ENCODE measurements around the gene PCK2. TPM values are rescaled to one million over a fixed set of nuclear protein-coding genes. Genes with fewer than 3 reads are reported as not detected.

PCK2 gene
- total and polyA plus RNA-seq, 2 of the 13 experiments (the other 11 are each of a cell fraction or from before 2014, with no cell fraction given): 129 to 272 TPM

DNA sequence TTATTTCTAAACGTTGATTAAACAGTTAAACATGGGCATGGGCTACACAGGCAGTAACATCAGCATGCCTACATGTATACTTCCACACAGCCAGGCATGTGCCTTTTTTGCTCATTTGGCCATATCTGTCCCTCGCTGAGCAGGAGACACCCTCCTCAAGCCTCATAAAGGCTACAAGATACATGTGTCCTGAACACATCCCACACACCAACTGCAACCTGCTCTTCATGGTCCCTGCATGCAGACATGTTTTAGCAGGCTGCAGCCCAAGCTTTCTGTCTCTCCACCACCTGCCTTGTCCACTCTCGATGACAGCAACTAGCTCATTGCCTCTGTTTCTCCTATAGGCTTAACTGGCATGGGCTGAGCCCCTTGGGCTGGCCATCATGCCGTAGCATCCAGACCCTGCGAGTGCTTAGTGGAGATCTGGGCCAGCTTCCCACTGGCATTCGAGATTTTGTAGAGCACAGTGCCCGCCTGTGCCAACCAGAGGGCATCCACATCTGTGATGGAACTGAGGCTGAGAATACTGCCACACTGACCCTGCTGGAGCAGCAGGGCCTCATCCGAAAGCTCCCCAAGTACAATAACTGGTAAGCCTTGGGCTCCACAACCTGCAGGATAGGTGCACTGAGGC, 2.6 kb downstream of the PCK2 start (continued):
- TF ChIP-seq ZNF674 (CRISPR knock-in tag; IDR thresholded peaks at IDR 0.05; ENCODE audit: low read depth): no peak
- TF ChIP-seq ZNF496 (CRISPR knock-in tag; IDR thresholded peaks at IDR 0.05; ENCODE audit: insufficient replicate concordance): no peak
- 0 out of 2 replicates have a peak, but pooled peaks have one; percentile 45 for TF ChIP-seq CBX5 (CRISPR knock-in tag; IDR thresholded peaks at IDR 0.05; ENCODE audit: borderline replicate concordance)
- TF ChIP-seq TBX3 (IDR thresholded peaks at IDR 0.05; ENCODE audit: borderline replicate concordance): no peak
- TF ChIP-seq HOXA9 (CRISPR knock-in tag; IDR thresholded peaks at IDR 0.05; ENCODE audit: borderline replicate concordance): no peak
- TF ChIP-seq ZNF713 (CRISPR knock-in tag; IDR thresholded peaks at IDR 0.05): no peak
- TF ChIP-seq ARID4A (CRISPR knock-in tag; IDR thresholded peaks at IDR 0.05; ENCODE audit: borderline replicate concordance): no peak
- TF ChIP-seq, protein P1, sequence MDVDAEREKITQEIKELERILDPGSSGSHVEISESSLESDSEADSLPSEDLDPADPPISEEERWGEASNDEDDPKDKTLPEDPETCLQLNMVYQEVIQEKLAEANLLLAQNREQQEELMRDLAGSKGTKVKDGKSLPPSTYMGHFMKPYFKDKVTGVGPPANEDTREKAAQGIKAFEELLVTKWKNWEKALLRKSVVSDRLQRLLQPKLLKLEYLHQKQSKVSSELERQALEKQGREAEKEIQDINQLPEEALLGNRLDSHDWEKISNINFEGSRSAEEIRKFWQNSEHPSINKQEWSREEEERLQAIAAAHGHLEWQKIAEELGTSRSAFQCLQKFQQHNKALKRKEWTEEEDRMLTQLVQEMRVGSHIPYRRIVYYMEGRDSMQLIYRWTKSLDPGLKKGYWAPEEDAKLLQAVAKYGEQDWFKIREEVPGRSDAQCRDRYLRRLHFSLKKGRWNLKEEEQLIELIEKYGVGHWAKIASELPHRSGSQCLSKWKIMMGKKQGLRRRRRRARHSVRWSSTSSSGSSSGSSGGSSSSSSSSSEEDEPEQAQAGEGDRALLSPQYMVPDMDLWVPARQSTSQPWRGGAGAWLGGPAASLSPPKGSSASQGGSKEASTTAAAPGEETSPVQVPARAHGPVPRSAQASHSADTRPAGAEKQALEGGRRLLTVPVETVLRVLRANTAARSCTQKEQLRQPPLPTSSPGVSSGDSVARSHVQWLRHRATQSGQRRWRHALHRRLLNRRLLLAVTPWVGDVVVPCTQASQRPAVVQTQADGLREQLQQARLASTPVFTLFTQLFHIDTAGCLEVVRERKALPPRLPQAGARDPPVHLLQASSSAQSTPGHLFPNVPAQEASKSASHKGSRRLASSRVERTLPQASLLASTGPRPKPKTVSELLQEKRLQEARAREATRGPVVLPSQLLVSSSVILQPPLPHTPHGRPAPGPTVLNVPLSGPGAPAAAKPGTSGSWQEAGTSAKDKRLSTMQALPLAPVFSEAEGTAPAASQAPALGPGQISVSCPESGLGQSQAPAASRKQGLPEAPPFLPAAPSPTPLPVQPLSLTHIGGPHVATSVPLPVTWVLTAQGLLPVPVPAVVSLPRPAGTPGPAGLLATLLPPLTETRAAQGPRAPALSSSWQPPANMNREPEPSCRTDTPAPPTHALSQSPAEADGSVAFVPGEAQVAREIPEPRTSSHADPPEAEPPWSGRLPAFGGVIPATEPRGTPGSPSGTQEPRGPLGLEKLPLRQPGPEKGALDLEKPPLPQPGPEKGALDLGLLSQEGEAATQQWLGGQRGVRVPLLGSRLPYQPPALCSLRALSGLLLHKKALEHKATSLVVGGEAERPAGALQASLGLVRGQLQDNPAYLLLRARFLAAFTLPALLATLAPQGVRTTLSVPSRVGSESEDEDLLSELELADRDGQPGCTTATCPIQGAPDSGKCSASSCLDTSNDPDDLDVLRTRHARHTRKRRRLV (CRISPR knock-in tag; IDR thresholded peaks at IDR 0.05): no peak
- TF ChIP-seq, protein P2, sequence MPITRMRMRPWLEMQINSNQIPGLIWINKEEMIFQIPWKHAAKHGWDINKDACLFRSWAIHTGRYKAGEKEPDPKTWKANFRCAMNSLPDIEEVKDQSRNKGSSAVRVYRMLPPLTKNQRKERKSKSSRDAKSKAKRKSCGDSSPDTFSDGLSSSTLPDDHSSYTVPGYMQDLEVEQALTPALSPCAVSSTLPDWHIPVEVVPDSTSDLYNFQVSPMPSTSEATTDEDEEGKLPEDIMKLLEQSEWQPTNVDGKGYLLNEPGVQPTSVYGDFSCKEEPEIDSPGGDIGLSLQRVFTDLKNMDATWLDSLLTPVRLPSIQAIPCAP (CRISPR knock-in tag; IDR thresholded peaks at IDR 0.05; ENCODE audit: low read depth): no peak
- TF ChIP-seq ZNF121 (CRISPR knock-in tag; IDR thresholded peaks at IDR 0.05): no peak
- no peak; the same call in 1 of the 2 replicates for TF ChIP-seq SAFB2 (CRISPR knock-in tag; IDR thresholded peaks at IDR 0.05; ENCODE audit: borderline replicate concordance, low read depth)
- no peak for TF ChIP-seq ZNF282 (IDR thresholded peaks at IDR 0.05; ENCODE audit: partially characterized antibody)
- no peak for TF ChIP-seq TOE1 (CRISPR knock-in tag; IDR thresholded peaks at IDR 0.05)
- no peak for TF ChIP-seq SIN3A (IDR thresholded peaks at IDR 0.05; ENCODE audit: borderline replicate concordance, low read depth, low read length)
- TF ChIP-seq NFYB (CRISPR knock-in tag; IDR thresholded peaks at IDR 0.05): no peak
- no peak for TF ChIP-seq SUZ12 (IDR thresholded peaks at IDR 0.05; ENCODE audit: low read depth, low read length)
- TF ChIP-seq ZNF850 (CRISPR knock-in tag; conservative IDR thresholded peaks at IDR 0.05): no peak
- TF ChIP-seq SP1 (IDR thresholded peaks at IDR 0.05): no peak
- no peak for TF ChIP-seq SP1 (CRISPR knock-in tag; IDR thresholded peaks at IDR 0.05)
- peak; percentile 73; the same call in 1 of the 2 replicates for TF ChIP-seq ZNF768 (CRISPR knock-in tag; IDR thresholded peaks at IDR 0.05)
